Stimulated activated naive CD4-positive, alpha-beta T cell treated with Interleukin-2 at 50 U/mL for 16 hours (primary cell): ENCODE results near the gene PRM1.

ENCODE experiments used
- DNase-seq: peaks from one replicate; lab custom pipeline; 2025; lab: John Stamatoyannopoulos, UW

The PRM1 gene

GRCh38 chr16:11280616-11281522, at the start of gene PRM1:
TSS of gene PRM1 (minus strand) at chr16:11281330. CDS start at chr16:11281238, 92 bp downstream.
- no peak for DNase-seq

DNA sequence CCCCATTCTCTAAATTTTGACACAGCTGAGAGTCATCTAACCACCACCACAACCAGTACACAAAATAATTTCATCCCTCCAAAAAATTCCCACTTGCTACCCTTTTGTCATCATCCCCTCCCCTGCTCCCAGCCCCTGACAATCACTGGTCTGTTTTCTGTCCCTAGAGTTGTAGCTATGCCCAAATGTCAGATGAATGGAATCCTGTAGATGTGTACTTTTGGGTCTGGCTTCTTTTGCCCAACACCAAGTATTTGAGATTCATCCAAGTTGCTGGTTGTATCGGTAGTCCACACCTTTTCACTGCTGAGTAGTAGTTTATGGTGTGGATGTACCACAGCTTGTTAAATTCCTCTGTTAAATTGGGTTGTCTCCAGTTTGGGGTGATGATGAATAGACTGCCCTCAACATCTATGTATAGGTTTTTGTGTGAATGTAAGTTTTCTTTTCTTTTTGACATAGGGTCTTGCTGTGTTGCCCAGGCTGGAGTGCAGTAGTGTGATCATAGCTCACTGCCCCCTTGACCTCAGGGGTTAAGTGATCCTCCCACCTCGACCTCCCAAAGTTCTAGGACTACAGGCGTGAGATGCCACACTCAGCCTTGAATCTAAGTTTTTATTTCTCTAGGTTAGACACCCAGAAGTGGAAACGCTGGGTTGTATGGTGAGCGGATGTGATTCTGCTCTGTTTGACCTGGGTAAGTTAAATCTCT, 49.6 kb upstream of the PRM1 start:
- DNase-seq: no peak

DNA sequence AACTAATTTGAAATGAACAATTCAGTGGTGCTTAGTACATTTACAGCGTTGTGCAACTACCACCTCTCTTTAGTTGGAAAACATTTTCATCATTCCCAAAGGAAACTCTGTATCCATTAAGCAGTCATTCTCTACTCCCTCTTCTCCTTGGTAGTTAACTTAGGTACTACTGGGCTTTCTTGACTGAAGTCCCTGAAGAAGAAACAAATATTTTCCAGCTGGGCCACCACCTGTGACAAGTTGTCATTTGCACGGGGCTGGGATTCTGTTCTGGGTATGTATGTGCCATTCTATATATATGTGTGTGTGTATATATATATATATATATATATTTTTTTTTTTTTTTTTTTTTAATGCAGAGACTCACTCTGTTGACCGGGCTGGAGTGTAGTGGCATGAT, 48.8 kb upstream of the PRM1 start:
- DNase-seq: no peak

- no peak for DNase-seq
Observed at GRCh38 chr16:11329071-11329491, 48.0 kb upstream of the PRM1 start.

- DNase-seq: peak; percentile 30
Observed at GRCh38 chr16:11328172-11329070, 47.3 kb upstream of the PRM1 start.

- peak; percentile 7 for DNase-seq
Observed at GRCh38 chr16:11327277-11328171, 46.4 kb upstream of the PRM1 start.

- DNase-seq: no peak
Observed at GRCh38 chr16:11326737-11327276, 45.7 kb upstream of the PRM1 start.

DNA sequence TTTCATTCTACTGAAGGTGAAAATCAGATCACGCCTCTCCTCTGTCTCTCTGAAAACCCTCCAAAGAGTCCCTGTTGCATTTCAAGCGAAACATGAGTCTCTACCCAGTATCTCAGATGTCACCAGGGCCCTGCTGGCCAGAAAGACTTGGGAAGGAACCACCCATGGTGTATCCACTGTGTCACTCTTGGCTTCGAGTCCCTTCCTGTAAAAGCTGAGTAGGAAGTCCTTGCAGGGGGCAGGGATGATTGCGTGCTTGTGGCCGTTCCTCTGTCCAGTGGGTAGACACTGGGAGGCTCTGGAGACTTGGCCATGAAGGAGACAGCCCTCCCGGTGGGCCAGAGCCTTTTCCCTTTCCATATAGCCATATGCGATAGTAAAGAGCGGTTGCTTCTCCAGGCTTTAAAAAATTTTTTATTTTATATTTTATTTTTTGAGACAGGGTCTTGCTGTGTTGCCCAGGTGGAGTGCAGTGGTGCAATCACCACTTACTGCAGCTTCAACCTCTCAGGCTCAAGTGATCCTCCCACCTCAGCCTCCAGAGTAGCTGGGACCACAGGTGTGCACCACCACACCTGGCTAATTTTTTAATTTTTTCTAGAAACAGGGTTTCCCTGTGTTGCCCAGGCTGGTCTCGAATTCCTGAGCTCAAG, 45.1 kb upstream of the PRM1 start:
- DNase-seq: no peak

DNA sequence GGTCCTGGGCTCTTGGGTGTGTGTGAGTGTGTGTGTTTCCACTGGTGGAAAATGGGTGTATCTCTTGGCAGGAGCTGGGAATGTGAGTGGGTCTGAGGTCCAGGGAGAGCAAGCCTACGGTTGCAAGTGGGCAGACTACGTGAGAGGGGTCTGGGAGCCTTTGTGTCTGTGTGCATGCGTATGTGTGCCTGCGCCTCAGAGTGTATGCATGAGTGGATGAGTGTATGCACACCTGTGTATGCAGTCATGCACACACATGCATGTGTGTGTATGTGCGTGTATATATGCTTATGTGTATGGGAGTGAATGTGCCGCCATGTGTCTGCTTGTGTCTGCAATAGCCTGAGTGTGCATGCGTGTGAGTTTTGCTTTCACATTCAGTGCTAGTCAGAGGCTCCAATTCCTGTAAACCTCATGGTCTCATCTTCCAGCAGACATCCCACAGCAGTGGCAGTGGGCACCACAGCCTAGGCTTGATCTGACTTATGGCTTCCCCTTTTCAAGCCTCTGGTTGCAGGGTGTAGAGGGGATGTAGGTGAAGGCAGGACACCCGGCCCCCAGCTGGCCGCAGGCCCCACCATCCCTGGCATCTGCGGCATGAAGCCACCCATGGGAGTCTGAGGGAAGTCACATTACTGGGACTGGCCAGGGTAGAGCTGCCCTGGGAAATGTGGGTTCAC, 44.4 kb upstream of the PRM1 start:
- DNase-seq: no peak

- no peak for DNase-seq
Observed at GRCh38 chr16:11323551-11324336, 42.6 kb upstream of the PRM1 start.

- no peak for DNase-seq
Observed at GRCh38 chr16:11322823-11323222, 41.7 kb upstream of the PRM1 start.

- no peak for DNase-seq
Observed at GRCh38 chr16:11321662-11322061, 40.5 kb upstream of the PRM1 start.

DNA sequence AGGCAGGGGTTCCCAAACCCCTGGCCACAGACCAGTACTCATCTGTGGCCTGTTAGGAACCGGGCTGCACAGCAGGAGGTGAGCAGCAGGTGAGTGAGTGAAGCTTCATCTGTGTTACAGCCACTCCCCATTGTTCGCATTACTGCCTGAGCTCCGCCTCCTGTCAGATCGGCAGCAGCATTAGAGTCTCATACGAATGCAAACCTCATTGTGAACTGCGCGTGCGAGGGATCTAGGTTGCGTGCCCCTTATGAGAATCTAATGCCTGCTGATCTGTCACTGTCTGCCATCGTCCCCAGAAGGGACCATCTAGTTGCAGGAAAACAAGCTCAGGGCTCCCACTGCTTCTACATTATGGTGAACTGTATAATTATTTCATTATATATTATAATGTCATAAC, 39.0 kb upstream of the PRM1 start:
- no peak for DNase-seq

- no peak for DNase-seq
Observed at GRCh38 chr16:11319529-11320146, 38.5 kb upstream of the PRM1 start.

GRCh38 chr16:11318817-11319216, 37.7 kb upstream of the PRM1 start:
- DNase-seq: no peak

DNA sequence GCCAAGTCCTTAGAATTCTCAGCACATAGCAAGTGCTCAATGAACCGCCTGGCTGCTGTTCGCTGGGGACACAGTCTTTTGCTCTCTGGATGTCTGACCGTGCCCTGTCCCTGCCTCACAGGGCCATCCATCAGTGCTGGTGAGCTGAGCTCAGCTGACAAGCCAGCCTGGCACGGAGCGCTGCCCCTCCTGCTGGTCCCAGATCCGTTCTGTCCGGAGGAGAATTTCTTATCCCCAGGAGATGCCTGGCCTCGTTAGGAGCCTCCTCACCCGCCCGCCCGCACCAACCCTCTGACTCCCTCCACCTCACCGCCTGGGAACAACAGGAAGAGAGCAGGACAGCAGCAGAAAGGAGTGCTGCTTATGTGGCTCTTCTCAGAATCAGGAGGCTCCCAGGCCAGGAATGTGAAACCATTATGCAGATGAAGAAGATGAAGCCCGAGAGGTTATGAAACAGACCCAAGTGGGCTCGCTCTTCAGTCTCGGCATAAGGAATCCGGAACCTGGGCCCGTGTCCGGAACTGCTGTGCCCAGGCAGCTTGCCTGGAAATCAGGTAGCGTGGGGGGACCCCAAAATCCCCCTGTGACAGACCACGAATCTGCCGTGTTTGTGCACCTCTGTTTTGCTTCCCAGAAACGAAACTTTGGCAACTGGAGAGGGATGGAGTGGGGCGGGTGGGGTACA, 35.3 kb upstream of the PRM1 start:
- DNase-seq: no peak

- DNase-seq: no peak
Observed at GRCh38 chr16:11315510-11315909, 34.4 kb upstream of the PRM1 start.
